Subcutaneous adipose tissue (tissue), 4 donors: ENCODE measurements around the gene UCP2. TPM values are rescaled to one million over a fixed set of nuclear protein-coding genes. Genes with fewer than 3 reads are reported as not detected.

Source experiments
- CTCF ChIP-seq: fragments of 450-650 bp; IDR thresholded peaks from one replicate; pipeline ENCODE4 v1.5.1; 2016; ENCODE audit warnings: low read depth, mild to moderate bottlenecking, control low read depth, antibody characterized with exemption, moderate library complexity
- total RNA-seq, 4 donors: library from RNA; depleted of rRNA; stranded (reverse); fragments of >200 nt; gene quantifications; one replicate each; pipeline ENCODE4 v1.1.0, GENCODE V29; 2016

Gene UCP2
- total RNA-seq, 4 donors from 2014 or later = 43.6 to 127 (median 110) TPM

- no peak for TF ChIP-seq CTCF
Measured at GRCh38 chr11:73977856-73978519, 4.7 kb downstream of the UCP2 start.

GRCh38 chr11:73976451-73977151 lies 6.0 kb downstream of the UCP2 start:
- no peak for TF ChIP-seq CTCF

- TF ChIP-seq CTCF = no peak
Measured at GRCh38 chr11:73975479-73975757, 7.2 kb downstream of the UCP2 start.

- TF ChIP-seq CTCF = no peak
Measured at GRCh38 chr11:73974604-73975478, 7.8 kb downstream of the UCP2 start.

GRCh38 chr11:73972620-73973449 lies 9.8 kb downstream of the UCP2 start:
- no peak for TF ChIP-seq CTCF

GRCh38 chr11:73972187-73972586 lies 10.5 kb downstream of the UCP2 start:
- TF ChIP-seq CTCF = no peak
